GM19397 (cell line): ENCODE data around the gene ALKBH7.
"Not testable (repeated sequence)": the region's sequence is repeated elsewhere in the genome, so short reads cannot be mapped to it uniquely, and the experiment has no call there.

Experiments
- ATAC-seq: cut with Tn5 transposase; IDR thresholded peaks from one replicate; pipeline ENCODE4 v1.9.1; 2021; ENCODE audit warnings: mild to moderate bottlenecking, moderate library complexity; ENCODE audit not compliant: unreplicated experiment

Gene ALKBH7

GRCh38 chr19:6396305-6396704 is 23.7 kb downstream of the ALKBH7 start:
- no peak for ATAC-seq

DNA sequence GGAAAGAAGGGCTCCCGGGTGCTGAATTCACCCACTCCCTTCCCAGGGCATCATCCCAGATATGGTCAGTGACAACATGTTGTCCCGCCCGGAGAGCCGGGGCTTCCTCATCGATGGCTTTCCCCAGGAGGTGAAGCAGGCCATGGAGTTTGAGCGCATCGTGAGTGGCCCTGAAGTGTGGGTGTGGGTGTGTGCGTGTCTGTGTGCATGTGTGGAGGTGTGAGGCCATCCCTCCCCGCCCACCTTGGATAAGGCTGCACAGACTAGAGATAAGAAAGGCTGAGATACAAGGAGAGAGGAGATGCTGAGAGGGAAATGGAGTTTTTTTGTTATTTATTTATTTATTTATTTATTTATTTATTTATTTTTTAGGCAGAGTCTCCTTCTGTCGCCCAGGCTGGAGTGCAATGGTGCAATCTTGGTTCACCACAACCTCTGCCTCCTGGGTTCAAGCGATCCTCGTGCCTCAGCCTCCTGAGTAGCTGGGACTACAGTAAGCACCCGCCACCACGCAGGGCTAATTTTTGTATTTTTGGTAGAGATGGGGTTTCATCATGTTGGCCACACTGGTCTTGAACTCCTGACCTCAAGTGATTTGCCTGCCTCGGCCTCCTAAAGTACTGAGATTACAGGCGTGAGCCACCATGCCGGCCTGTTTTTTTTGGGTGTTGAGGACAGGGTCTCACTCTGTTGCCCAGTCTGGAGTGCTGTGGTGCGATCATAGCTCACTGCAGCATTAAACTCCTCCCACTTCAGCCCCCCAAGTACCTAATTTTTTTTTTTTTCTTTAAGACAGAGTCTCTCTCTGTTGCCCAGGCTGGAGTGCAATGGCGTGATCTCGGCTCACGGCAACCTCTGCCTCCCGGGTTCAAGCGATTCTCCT is 27.7 kb downstream of the ALKBH7 start:
- ATAC-seq, result not testable (repeated sequence)

- ATAC-seq, result no peak
Observed at GRCh38 chr19:6402058-6402457, 29.5 kb downstream of the ALKBH7 start.

GRCh38 chr19:6402837-6403608 is 30.4 kb downstream of the ALKBH7 start:
- ATAC-seq, result no peak

- ATAC-seq, result no peak
Observed at GRCh38 chr19:6406401-6406800, 33.8 kb downstream of the ALKBH7 start.

GRCh38 chr19:6409346-6409745 is 36.8 kb downstream of the ALKBH7 start:
- ATAC-seq, result no peak

DNA sequence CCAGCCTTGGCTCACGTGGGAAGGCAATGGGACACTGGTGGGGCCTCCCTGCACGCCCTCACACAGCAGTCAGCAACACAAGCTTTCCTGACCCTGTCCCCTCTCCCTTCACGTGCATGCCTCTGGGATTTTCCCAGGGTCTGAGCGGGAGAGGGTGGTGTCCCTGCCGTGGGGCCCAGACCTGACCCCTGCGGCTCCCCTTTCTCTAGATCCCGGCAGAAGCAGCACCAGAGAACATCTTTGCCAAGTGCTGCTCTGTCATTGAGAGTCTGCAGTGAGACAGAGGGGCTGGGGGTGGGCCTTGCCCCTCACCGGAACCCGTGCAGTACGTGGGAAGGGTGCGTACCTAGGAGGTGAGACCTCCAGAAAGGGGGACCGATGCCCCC is 39.5 kb downstream of the ALKBH7 start:
- no peak for ATAC-seq

DNA sequence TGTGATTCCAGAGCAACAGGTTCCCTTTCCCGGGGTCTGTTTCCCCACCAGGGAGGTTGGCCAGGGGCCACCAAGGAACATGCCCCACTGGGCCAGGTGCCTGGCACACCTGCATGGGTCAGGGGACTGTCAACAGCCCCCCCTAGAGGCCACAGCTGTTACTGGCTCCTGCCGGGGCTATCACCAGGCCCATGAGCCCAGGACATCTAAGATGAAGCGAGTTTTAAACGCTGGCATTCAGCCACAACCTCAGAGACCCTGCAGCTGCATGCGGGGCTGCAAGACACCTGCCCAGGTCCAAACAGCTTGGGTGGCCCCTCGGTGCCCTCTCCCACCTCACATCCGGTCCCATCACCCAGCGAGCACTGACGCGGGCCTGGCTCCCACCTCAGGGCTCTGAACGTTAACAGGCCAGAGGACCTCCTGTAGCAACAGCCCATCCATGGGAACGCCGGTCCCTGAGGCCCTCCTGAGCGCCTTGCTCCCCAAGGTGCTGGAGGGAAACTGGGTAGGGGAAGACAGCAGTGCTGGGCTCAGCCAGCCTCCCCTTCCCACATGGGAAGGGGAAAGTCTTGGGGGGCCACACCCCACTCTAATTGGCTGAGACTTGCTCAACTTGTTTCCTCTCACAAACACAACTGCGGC is 40.0 kb downstream of the ALKBH7 start:
- ATAC-seq, result no peak

DNA sequence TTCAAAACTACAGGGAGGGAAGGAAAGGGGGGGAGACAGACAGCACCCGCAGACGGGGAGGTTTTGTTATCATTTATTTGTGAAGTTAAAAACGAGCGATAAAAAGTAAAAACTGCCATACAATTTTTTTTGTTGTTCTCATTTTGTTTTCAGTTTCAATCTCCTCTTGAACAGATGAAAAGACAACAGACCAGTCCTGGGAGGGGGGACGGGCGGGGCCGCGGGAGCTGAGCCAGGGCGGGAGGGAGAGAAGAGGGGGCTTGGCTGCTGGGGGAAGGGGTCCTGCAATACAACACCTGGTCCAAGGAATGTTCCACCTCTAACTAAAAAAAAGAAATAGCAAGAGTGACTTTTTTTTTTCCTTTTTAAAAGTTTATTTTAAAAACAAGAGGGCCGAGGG is 40.7 kb downstream of the ALKBH7 start:
- no peak for ATAC-seq

- no peak for ATAC-seq
Observed at GRCh38 chr19:6413721-6414643, 41.4 kb downstream of the ALKBH7 start.

GRCh38 chr19:6414793-6415590 is 42.4 kb downstream of the ALKBH7 start:
- ATAC-seq, result no peak

GRCh38 chr19:6415591-6416190 is 43.1 kb downstream of the ALKBH7 start:
- no peak for ATAC-seq

GRCh38 chr19:6416658-6417405 is 44.2 kb downstream of the ALKBH7 start:
- no peak for ATAC-seq

GRCh38 chr19:6417713-6418561 is 45.3 kb downstream of the ALKBH7 start:
- ATAC-seq, result no peak

- ATAC-seq, result no peak
Observed at GRCh38 chr19:6418562-6418932, 46.0 kb downstream of the ALKBH7 start.

GRCh38 chr19:6421075-6422014 is 48.8 kb downstream of the ALKBH7 start:
- ATAC-seq, result no peak
